Activated naive CD4-positive, alpha-beta T cell (primary cell): ENCODE measurements around the gene API5.

ENCODE experiments used
- DNase-seq, 4 experiments: peaks; one replicate each; lab custom pipeline; 2025; lab: John Stamatoyannopoulos, UW

API5 gene

DNA sequence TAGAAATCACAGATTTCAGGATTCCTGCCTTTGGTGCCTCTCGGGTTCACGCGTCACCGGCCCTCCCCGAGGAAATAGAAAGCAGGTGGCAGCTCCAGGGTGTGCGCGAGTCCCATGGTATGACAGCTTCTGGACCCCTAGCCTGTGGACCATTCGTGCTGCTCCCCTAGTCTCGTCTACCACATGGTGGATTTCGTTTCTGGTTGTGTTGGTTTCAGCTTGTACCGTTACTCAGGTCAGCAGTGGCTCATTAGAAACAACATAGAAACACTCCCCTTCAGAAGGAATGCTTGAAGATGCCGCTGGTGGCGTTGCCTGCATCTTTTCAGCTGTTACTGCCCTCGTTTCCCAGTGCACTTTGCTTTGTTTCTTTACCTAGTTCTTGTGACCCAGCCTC, 47.6 kb downstream of the API5 start:
- peak in 1 of 4 experiments; percentile 34 for DNase-seq

DNA sequence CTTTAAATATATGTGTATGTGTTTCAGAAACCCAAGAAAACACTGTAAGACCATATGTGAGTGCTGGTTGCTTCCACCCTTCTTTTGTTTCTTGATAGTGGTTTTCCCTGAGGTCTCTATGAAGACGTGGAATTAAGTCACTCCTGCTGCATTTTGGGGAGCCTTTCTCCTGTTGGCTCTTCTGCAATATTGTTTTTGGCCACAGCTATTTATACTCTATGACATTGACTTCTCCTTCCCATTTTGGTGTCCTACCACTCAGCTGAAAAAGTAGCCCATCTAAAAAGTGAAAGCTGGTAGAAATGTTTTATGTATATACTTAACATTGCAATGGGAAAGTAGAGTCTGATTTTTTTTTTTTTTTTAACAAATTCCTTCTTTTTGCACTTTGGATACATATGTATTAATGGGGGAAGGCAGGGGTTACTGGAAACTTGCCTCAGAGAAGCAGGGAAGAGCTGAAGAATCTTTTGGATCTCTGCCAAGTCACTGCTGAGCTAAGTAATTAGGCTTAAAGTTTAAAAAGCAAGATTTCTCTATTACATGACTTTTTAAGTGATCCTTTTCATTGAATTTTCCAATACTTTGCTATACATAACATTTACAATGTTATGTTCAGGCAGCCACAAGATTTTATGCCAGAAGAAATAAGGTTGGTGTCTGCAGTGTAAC, 48.7 kb downstream of the API5 start:
- no peak for DNase-seq

DNA sequence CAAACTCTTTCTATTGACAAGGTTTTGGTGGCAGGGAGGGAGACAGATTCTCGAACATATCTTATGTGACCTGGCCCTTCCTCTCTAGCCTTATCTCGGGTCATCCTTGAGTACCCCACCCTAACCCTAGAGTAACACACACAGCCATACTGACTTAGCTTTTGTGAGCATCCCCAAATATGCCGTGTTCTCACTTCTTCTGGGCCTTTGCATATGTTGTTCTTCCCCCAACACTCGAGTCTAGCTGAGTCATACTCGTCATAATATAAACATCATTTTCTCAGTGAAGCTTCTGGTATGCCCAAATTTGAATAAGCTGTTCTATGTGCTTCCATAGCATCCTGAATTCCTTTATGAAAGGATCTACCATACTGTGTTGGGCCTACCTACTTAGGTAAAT, 54.9 kb downstream of the API5 start:
- no peak for DNase-seq

DNA sequence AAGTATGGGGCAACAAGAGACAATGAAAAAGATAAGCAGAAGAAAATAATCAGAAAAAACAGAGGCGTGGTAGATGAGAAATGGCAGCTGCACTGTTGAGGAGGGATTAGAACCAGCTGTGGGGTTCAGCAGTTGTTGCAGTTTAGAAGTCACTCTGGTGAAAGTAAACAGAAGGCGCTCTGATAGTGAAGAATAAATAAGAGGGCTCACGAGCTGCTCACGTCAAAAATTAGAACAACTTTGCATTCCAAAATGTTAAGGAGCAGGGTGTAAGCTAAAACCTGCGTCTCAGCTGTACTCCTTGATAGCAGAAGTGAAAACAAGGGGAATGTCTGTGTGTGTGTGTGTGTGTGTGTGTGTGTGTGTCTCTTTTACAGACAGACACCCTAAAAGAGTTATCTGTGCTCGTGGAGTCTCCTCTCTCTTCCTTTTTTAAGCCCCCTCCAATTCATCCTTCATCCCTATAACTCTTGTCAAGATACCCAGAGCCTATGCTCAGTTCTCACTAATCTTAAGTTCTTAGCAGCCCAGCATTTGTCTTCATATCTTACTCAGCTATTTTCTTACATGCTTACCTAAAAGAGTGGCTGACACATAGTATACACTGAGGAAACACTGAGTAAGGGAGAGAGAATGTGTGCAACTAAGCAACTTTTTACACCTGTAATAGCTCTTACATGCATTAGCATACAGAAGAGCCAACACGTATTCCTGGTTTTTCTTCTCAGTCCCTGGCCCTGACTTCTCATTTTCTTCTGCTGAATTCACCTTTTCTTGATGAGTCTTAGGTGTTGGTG, 55.8 kb downstream of the API5 start:
- no peak for DNase-seq

DNA sequence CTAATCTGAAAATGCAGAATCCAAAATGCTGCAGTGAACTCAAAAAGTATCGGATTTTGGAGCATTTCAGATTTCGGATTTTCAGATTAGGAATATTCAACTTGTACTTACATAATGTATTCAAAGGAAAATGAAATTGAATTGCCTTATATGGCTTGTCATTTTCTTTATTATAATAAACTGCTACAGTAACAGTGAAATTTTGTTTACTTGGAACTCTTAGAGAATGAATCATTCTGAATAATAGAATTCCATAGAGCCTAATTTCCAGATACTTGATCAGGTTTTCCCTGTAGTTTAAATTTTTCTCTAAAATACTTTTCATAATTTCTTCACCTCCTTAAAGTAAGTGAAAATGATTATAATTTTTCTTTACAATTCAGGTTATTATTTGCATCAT, 64.3 kb downstream of the API5 start:
- no peak for DNase-seq

DNA sequence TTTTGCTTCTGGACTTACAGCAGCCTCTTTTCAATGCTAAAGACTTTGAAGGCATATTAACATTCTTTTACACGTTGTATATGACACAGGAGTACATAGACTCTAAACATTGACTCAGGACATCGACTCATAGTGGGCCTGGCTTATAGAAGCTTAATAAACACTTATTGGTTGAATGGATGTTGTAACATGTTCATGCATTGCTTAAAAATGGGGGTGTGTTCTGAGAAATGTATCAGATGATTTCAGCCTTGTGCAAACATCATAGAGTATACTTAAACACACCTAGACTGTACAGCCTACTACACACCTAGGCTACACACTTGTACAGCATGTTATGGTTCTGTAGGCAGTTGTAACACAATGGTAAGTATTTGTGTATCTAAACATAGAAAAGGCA, 64.8 kb downstream of the API5 start:
- DNase-seq: no peak

DNA sequence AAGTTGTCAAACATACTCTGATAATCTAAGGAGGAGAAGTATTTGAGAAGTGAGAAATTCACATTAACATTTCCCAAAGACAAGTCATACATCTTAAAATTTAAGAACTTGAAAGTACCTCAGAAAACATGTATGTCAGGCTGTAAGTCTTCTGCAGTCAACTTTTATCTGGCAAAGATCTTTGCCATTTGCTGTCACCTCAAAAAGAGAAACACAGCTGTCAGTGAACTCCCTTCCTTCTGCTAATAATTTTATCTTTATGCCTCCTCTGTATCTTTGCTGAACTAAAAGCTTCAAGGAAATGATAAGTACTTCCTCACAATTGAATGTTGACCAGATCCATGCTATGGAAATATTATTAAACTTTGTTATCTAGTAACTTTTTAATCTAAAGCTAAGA, 65.6 kb downstream of the API5 start:
- DNase-seq: no peak

DNA sequence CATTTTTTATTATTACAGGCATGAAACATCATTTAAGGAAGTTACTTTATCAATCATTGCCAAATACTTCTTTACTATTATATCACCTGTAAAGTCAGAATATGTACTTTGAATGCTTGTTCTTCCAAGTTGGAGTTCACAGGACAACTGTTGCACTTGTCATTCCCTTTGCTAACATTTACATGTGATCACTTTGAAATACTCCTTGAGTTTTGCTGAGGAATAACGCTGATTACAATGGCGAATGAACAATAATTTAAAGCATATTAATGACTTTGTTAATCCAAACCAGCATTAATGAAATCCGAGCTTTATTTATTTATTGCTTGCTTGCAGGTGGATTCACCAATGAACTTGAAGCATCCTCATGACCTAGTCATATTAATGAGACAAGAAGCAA, 67.1 kb downstream of the API5 start:
- no peak for DNase-seq

DNA sequence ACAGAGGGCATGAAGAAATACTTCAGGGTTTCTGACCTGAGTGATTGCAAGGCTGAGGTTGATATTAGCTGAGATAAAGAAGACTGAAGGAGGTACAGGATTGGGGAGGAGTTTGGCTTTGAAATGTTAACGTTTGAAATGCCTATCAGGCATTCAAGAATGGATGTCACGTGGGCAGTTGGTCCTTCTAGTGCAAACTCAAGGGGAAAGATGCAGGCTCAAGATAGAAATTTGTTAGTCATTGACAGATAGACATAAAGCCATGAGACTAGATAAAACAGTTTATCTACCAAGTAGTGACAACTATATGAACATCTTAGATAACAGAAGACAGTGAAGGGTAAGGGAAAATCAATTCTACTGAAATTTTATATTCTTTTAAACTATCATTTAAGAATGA, 70.0 kb downstream of the API5 start:
- DNase-seq: no peak

DNA sequence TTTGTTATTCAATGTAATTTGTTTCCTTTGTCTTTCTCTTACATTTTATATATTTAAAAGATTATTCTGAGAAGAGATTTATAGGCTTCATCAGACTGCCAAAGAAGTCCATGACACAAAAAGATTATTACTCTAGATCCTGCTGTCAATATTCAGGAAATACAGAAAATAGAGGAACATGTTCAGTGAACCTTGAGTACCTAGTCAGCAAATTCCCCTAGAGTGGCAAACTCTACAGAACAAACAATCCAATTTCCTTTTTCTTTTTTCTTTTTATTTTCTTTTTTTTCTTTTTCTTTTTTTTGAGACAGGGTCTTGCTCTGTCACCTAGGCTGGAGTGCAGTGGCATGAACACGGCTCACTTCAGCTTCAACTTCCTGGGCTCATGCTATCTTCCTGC, 70.8 kb downstream of the API5 start:
- DNase-seq: no peak

DNA sequence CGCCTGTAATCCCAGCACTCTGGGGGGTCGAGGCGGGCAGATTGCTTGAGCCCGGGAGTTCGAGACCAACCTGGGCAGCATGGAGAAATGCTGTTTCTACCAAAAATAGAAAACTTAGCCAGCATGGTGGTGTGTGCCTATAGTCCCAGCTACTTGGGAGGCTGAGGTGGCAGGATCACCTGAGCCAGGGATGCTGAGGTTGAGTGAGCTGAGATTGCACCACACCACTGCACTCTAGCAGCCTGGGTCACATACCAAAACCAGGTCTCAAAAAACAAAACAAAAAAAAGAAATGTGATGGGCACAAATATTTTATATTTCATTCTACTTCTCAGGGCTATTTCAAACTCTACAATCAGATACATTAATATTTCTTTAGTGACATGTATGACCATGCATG, 72.6 kb downstream of the API5 start:
- no peak for DNase-seq

DNA sequence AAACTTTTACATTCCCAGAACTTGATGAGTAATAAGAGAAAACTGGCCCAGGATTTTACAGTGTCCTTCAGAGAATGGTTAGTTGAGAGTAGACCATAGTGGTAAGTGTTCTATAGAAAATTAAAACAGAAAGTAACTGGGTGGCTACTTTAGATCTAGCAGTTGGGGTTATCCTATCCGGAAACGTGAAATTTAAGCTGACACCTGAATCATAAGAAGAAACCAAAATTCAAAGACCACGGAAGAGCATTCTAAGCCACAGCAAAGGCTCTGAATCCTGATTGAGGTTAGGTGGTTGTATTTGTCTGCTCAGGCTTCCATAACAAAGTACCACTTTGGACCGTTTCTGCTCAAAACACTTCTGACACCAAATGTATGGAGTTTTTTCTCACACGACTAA, 80.9 kb downstream of the API5 start:
- no peak for DNase-seq

DNA sequence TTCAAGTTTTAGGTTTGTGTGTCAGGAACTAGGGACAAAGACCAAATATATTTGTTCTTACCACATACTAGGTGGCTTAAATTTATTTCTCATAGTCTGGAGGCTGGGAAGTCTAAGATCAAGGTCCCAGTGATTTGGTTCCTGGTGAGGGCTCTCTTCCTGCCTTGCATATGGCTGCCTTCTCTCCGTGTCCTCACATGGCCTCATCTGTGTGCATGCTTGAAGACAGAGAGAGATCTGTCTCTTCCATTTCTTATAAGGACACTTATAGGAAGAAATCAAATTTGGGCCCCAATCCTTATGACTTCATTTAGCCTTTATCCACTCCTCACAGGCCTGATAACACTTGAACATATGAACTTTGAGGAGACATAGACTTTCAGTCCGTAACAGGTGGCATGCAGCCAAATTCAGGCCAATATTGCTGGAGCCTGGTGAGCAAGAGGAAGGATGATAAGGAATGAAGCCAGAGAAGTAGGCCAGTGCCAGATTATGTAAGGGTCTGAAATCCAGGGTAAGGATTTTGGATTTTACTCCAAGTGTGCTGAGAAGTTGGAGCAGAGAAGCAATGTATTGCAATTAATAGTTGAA, 82.1 kb downstream of the API5 start:
- DNase-seq: no peak
